LNCaP clone FGC (cell line): ENCODE measurements around the gene CTSH.

Experiments
- DNase-seq: peaks from one replicate; pipeline ENCODE4 v3.0.0-alpha.2; 2011; ENCODE audit warnings: low read depth
- H3K4me3 ChIP-seq: 2 replicates; pipeline ENCODE4 v1.5.1; 2011; ENCODE audit warnings: mild to moderate bottlenecking, low read depth, low read length, control low read depth
- CTCF ChIP-seq: IDR thresholded peaks from 2 replicates; pipeline ENCODE4 v1.5.1; 2012; ENCODE audit warnings: mild to moderate bottlenecking; ENCODE audit not compliant: control insufficient read depth, insufficient read depth; ENCODE audit errors: extremely low read depth

The CTSH gene

GRCh38 chr15:78990278-78990677 is 45.4 kb upstream of the CTSH start:
- H3K4me3 ChIP-seq, result no peak overlapping the region
- no peak for DNase-seq
- TF ChIP-seq CTCF, result no peak

- no peak for DNase-seq
- H3K4me3 ChIP-seq, result no peak overlapping the region
- TF ChIP-seq CTCF, result no peak
Observed at GRCh38 chr15:78989701-78990240, 44.9 kb upstream of the CTSH start.

GRCh38 chr15:78988361-78988911 is 43.6 kb upstream of the CTSH start:
- no peak overlapping the region for H3K4me3 ChIP-seq
- TF ChIP-seq CTCF, result no peak
- no peak for DNase-seq

GRCh38 chr15:78987556-78988360 is 42.9 kb upstream of the CTSH start:
- no peak for TF ChIP-seq CTCF
- H3K4me3 ChIP-seq, result no peak overlapping the region
- no peak for DNase-seq

GRCh38 chr15:78985859-78986475 is 41.1 kb upstream of the CTSH start:
- no peak for DNase-seq
- TF ChIP-seq CTCF, result no peak
- no peak overlapping the region for H3K4me3 ChIP-seq

- no peak for DNase-seq
- TF ChIP-seq CTCF, result no peak
- H3K4me3 ChIP-seq, result no peak overlapping the region
Observed at GRCh38 chr15:78984041-78984440, 39.2 kb upstream of the CTSH start.
